ENCODE data around the gene GAL3ST2.

Gene GAL3ST2

GRCh38 chr2:241744028-241744754 lies 32.4 kb upstream of the GAL3ST2 start:
- Histone ChIP-seq H3K4me1 (ENCODE audit: insufficient read depth, poor library complexity, severe bottlenecking) (no peaks in the 10 kb centered on the region), H3K36me3 (ENCODE audit: low read depth) (peaks cover 18% of the 10 kb centered on the region), H3K27ac (ENCODE audit: poor library complexity, severe bottlenecking) (no peak overlapping the region), H3K4me3 (ENCODE audit: severe bottlenecking) (no peak overlapping the region), H3K27me3 (ENCODE audit: insufficient read depth, poor library complexity, severe bottlenecking) (no peaks in the 10 kb centered on the region), H3K9me3 (ENCODE audit: severe bottlenecking) (no peaks in the 10 kb centered on the region)
- DNase-seq (ENCODE audit: low spot score) (no peak), ATAC-seq (ENCODE audit: low read depth) (no peak)
- no peak for TF ChIP-seq CTCF (IDR thresholded peaks at IDR 0.05; ENCODE audit: poor library complexity, severe bottlenecking)

GRCh38 chr2:241745276-241745675 lies 31.3 kb upstream of the GAL3ST2 start:
- ATAC-seq (ENCODE audit: low read depth): no peak
- no peak overlapping the region for H3K27ac ChIP-seq (ENCODE audit: poor library complexity, severe bottlenecking)
- H3K27me3 ChIP-seq (ENCODE audit: insufficient read depth, poor library complexity, severe bottlenecking): no peaks in the 10 kb centered on the region
- H3K4me3 ChIP-seq (ENCODE audit: severe bottlenecking): no peak overlapping the region
- DNase-seq (ENCODE audit: low spot score): no peak
- H3K4me1 ChIP-seq (ENCODE audit: insufficient read depth, poor library complexity, severe bottlenecking): no peaks in the 10 kb centered on the region
- H3K36me3 ChIP-seq (ENCODE audit: low read depth): peaks cover 18% of the 10 kb centered on the region
- no peaks in the 10 kb centered on the region for H3K9me3 ChIP-seq (ENCODE audit: severe bottlenecking)
- TF ChIP-seq CTCF (IDR thresholded peaks at IDR 0.05; ENCODE audit: poor library complexity, severe bottlenecking): no peak

GRCh38 chr2:241746084-241746483 lies 30.5 kb upstream of the GAL3ST2 start:
- Histone ChIP-seq H3K9me3 (ENCODE audit: severe bottlenecking) (no peaks in the 10 kb centered on the region), H3K4me3 (ENCODE audit: severe bottlenecking) (no peak overlapping the region), H3K27me3 (ENCODE audit: insufficient read depth, poor library complexity, severe bottlenecking) (no peaks in the 10 kb centered on the region), H3K4me1 (ENCODE audit: insufficient read depth, poor library complexity, severe bottlenecking) (no peaks in the 10 kb centered on the region), H3K36me3 (ENCODE audit: low read depth) (peaks cover 18% of the 10 kb centered on the region), H3K27ac (ENCODE audit: poor library complexity, severe bottlenecking) (no peak overlapping the region)
- TF ChIP-seq CTCF (IDR thresholded peaks at IDR 0.05; ENCODE audit: poor library complexity, severe bottlenecking): no peak
- ATAC-seq (ENCODE audit: low read depth): no peak
- DNase-seq (ENCODE audit: low spot score): no peak

GRCh38 chr2:241748468-241749256 lies 28.0 kb upstream of the GAL3ST2 start:
- Histone ChIP-seq H3K9me3 (ENCODE audit: severe bottlenecking) (no peaks in the 10 kb centered on the region), H3K27me3 (ENCODE audit: insufficient read depth, poor library complexity, severe bottlenecking) (no peaks in the 10 kb centered on the region), H3K36me3 (ENCODE audit: low read depth) (peaks cover 18% of the 10 kb centered on the region), H3K27ac (ENCODE audit: poor library complexity, severe bottlenecking) (no peak overlapping the region), H3K4me3 (ENCODE audit: severe bottlenecking) (no peak overlapping the region), H3K4me1 (ENCODE audit: insufficient read depth, poor library complexity, severe bottlenecking) (no peaks in the 10 kb centered on the region)
- TF ChIP-seq CTCF (IDR thresholded peaks at IDR 0.05; ENCODE audit: poor library complexity, severe bottlenecking): no peak
- DNase-seq (ENCODE audit: low spot score) (no peak), ATAC-seq (ENCODE audit: low read depth) (no peak)
